ENCODE data around the gene HYPK. TPM values are rescaled to one million over a fixed set of nuclear protein-coding genes. Genes with fewer than 3 reads are reported as not detected.

The HYPK gene
- total and polyA plus RNA-seq, 8 donors: 3.1 to 25.6 (median 5.3) TPM

GRCh38 chr15:43789409-43789808 is 11.0 kb upstream of the HYPK start:
- Histone ChIP-seq H3K4me1 (peaks cover 10 to 14% (median 11%) of the 10 kb centered on the region in 3 donors), H3K27me3 (no peaks in the 10 kb centered on the region), H3K9me3 (no peaks in the 10 kb centered on the region), H3K36me3 (peaks cover 0 to 11% (median 7%) of the 10 kb centered on the region in 3 donors), H3K4me3 (no peak overlapping the region), H3K27ac (peak overlapping the region in 2 of 4 donors; percentile 16 to 51)
- 62 to 76% methylated on average over 3 of the region's 3 CpGs for WGBS, 2 donors
- ATAC-seq: no peak
- no peak for DNase-seq
- no peak for FAIRE-seq
- intact Hi-C loops (cut with DNase I): no loop called here
- TF ChIP-seq, protein P1, sequence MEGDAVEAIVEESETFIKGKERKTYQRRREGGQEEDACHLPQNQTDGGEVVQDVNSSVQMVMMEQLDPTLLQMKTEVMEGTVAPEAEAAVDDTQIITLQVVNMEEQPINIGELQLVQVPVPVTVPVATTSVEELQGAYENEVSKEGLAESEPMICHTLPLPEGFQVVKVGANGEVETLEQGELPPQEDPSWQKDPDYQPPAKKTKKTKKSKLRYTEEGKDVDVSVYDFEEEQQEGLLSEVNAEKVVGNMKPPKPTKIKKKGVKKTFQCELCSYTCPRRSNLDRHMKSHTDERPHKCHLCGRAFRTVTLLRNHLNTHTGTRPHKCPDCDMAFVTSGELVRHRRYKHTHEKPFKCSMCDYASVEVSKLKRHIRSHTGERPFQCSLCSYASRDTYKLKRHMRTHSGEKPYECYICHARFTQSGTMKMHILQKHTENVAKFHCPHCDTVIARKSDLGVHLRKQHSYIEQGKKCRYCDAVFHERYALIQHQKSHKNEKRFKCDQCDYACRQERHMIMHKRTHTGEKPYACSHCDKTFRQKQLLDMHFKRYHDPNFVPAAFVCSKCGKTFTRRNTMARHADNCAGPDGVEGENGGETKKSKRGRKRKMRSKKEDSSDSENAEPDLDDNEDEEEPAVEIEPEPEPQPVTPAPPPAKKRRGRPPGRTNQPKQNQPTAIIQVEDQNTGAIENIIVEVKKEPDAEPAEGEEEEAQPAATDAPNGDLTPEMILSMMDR (IDR thresholded peaks at IDR 0.05): no peak

DNA sequence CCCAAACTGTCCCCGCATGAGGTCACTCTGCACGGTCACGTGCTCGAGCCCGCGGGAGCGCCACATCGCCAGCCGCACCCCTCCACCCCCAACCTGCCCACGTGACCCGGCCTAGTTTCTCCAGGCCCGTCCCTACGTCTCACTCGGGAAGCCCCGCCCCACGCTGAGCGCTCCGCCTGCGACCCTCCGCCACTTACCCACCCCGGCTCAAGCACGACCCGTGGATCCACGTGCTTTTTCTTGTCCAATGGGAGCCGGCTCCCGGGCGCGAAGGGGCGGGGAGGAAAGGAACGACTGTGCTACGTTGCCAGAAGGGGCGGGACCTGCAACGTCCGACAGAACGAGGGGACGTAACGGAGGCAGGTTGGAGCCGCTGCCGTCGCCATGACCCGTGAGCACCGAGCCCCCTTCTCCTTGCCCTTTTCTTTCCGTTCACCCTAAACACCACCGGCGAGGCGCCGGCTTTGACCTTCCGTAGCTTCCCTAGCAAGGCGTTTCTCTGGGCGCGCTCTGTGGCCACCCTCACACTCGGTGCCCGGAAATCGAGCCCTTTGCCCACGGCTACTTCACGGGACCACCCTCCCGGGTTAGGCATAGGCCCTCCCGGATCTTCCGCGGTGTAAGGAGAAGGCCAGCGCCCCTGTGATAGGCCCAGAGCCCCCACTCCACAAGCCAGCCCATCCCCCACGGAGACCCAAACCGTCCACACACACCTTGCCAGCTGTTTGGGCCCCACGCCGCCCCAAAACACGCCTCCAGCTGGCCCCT is 8.2 kb upstream of the HYPK start, which contains the start of gene SERF2:
Gene SERF2 (plus strand): TSS at position 328 of the 768 bp plus-strand sequence. CDS start 57 bp downstream, at position 385.
- TF ChIP-seq, protein P1 (IDR thresholded peaks at IDR 0.05): no peak
- intact Hi-C loops (cut with DNase I): no loop called here
- peak; percentile 91 to 95 (median 92) for ATAC-seq
- peak; percentile 99 to 100 (median 100) for DNase-seq
- no peaks in the 10 kb centered on the region for H3K27me3 ChIP-seq
- H3K36me3 ChIP-seq: peaks cover 5 to 23% (median 7%) of the 10 kb centered on the region in 3 donors
- peaks cover 20 to 23% (median 20%) of the 10 kb centered on the region in 3 donors for H3K4me1 ChIP-seq
- H3K27ac ChIP-seq: peak within 1 kb of the TSS; percentile 79 to 99 (median 96)
- H3K4me3 ChIP-seq: peak within 1 kb of the TSS; percentile 73 to 95 (median 87)
- 0% methylated on average over 60 to 66 of the region's 66 CpGs for WGBS, 2 donors
- no peaks in the 10 kb centered on the region for H3K9me3 ChIP-seq
- FAIRE-seq: peak; percentile 67

GRCh38 chr15:43792761-43793476 is 7.5 kb upstream of the HYPK start:
- peaks cover 20 to 25% (median 20%) of the 10 kb centered on the region in 3 donors for H3K4me1 ChIP-seq
- FAIRE-seq: no peak
- TF ChIP-seq, protein P1 (IDR thresholded peaks at IDR 0.05): no peak
- intact Hi-C loops (cut with DNase I): no loop called here
- ATAC-seq: peak; percentile 2 to 23 (median 12)
- DNase-seq: peak in 3 of 6 donors; percentile 37 to 73 (median 43)
- 0% methylated on average over 33 of the region's 33 CpGs for WGBS, 2 donors
- no peaks in the 10 kb centered on the region for H3K9me3 ChIP-seq
- no peaks in the 10 kb centered on the region for H3K27me3 ChIP-seq
- peaks cover 5 to 23% (median 7%) of the 10 kb centered on the region in 3 donors for H3K36me3 ChIP-seq
- H3K4me3 ChIP-seq: peak overlapping the region; percentile 73 to 95 (median 87)
- H3K27ac ChIP-seq: peak overlapping the region; percentile 79 to 99 (median 96)

DNA sequence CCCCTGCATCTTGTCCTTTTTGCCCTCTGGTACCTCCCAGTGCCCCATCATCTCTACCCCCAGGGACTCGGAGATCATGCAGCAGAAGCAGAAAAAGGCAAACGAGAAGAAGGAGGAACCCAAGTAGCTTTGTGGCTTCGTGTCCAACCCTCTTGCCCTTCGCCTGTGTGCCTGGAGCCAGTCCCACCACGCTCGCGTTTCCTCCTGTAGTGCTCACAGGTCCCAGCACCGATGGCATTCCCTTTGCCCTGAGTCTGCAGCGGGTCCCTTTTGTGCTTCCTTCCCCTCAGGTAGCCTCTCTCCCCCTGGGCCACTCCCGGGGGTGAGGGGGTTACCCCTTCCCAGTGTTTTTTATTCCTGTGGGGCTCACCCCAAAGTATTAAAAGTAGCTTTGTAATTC is 6.8 kb upstream of the HYPK start:
- FAIRE-seq: no peak
- intact Hi-C loops (cut with DNase I): no loop called here
- ATAC-seq: no peak
- Histone ChIP-seq H3K4me3 (peak overlapping the region in 3 of 4 donors; percentile 80 to 95 (median 94)), H3K27ac (peak overlapping the region in 2 of 4 donors; percentile 98 to 99), H3K9me3 (no peaks in the 10 kb centered on the region), H3K4me1 (peaks cover 20 to 32% (median 20%) of the 10 kb centered on the region in 3 donors), H3K36me3 (peaks cover 5 to 23% (median 7%) of the 10 kb centered on the region in 3 donors), H3K27me3 (no peaks in the 10 kb centered on the region)
- WGBS, 2 donors: 51 to 62% methylated on average over 10 of the region's 10 CpGs
- DNase-seq: no peak
- TF ChIP-seq, protein P1 (IDR thresholded peaks at IDR 0.05): no peak

Measured in pancreas (tissue), 10 donors.